Fibroblast of lung (primary cell): ENCODE measurements around the gene PLA2G4B. TPM values are rescaled to one million over a fixed set of nuclear protein-coding genes. Genes with fewer than 3 reads are reported as not detected.

Experiments used
- DNase-seq, 2 donors: peaks; one replicate each; pipeline versions ENCODE4 v3.0.0 to v3.0.0-alpha.2; 2010; ENCODE audit warnings: low read depth in 2 of 2
- H2AFZ ChIP-seq: 2 replicates; pipeline ENCODE4 v1.5.1; 2012; ENCODE audit warnings: low read length, control low read depth, inconsistent platforms
- H3K27ac ChIP-seq: 2 replicates; pipeline ENCODE4 v1.5.1; 2011; ENCODE audit warnings: low read length, control low read depth; ENCODE audit not compliant: insufficient read depth
- H3K27me3 ChIP-seq: 2 replicates; pipeline ENCODE4 v1.5.1; 2011; ENCODE audit warnings: mild to moderate bottlenecking, low read length; ENCODE audit not compliant: control insufficient read depth, insufficient read depth
- H3K36me3 ChIP-seq: 2 replicates; pipeline ENCODE4 v1.5.1; 2011; ENCODE audit warnings: low read length; ENCODE audit not compliant: control insufficient read depth, insufficient read depth
- H3K4me1 ChIP-seq: 2 replicates; pipeline ENCODE4 v1.5.1; 2011; ENCODE audit warnings: low read length; ENCODE audit not compliant: control insufficient read depth, insufficient read depth; ENCODE audit errors: extremely low read depth
- H3K4me2 ChIP-seq: 2 replicates; pipeline ENCODE4 v1.5.1; 2011; ENCODE audit warnings: low read length, control low read depth; ENCODE audit not compliant: insufficient read depth; ENCODE audit errors: extremely low read depth
- H3K4me3 ChIP-seq, 4 experiments: fragments of 200-600 bp in 1 of 4; sonication (generic) in 1 of 4; replicated peaks in 1 of 4; 2 replicates each; pipeline ENCODE4 v1.5.1; 2011 to 2016; ENCODE audit warnings: low read length in 4 of 4, low read depth in 3 of 4, mild to moderate bottlenecking in 3 of 4, control low read depth in 2 of 4, inconsistent platforms in 1 of 4, mixed read lengths in 1 of 4; ENCODE audit not compliant: insufficient read depth in 1 of 4; ENCODE audit errors: control extremely low read depth in 1 of 4
- H3K79me2 ChIP-seq: 2 replicates; pipeline ENCODE4 v1.5.1; 2012; ENCODE audit warnings: mild to moderate bottlenecking, low read length, inconsistent platforms; ENCODE audit not compliant: control insufficient read depth, insufficient read depth
- H3K9ac ChIP-seq: 2 replicates; pipeline ENCODE4 v1.5.1; 2011; ENCODE audit warnings: mild to moderate bottlenecking, low read length, control low read depth; ENCODE audit not compliant: insufficient read depth
- H3K9me3 ChIP-seq: 2 replicates; pipeline ENCODE4 v1.5.1; 2012; ENCODE audit warnings: low read depth, low read length; ENCODE audit not compliant: control insufficient read depth, insufficient read depth
- H4K20me1 ChIP-seq: 2 replicates; pipeline ENCODE4 v1.5.1; 2011; ENCODE audit warnings: low read length; ENCODE audit not compliant: control insufficient read depth, insufficient read depth; ENCODE audit errors: extremely low read depth
- CTCF ChIP-seq, 2 donors: IDR thresholded peaks in 1 of 2; conservative IDR thresholded peaks in 1 of 2; 1 replicate in 1 of 2; 2 replicates in 1 of 2; pipeline ENCODE4 v1.5.1; 2011 to 2012; ENCODE audit warnings: low read length in 2 of 2, control low read depth in 1 of 2, inconsistent platforms in 1 of 2, low read depth in 1 of 2, mild to moderate bottlenecking in 1 of 2
- EZH2 ChIP-seq: IDR thresholded peaks from 2 replicates; pipeline ENCODE4 v1.5.1; 2012; ENCODE audit warnings: low read length, control low read depth, mild to moderate bottlenecking; ENCODE audit errors: missing control alignments
- polyA plus RNA-seq, 2 donors: library from polyadenylated mRNA; depleted of rRNA in 1 of 2; stranded (reverse) in 1 of 2; unstranded in 1 of 2; fragments of >200 nt; gene quantifications; 2 replicates each; pipeline ENCODE4 v1.2.1, GENCODE V29; 2011 to 2012; ENCODE audit warnings: missing spikeins in 1 of 2
- total RNA-seq: library from RNA; depleted of rRNA; stranded (reverse); fragments of >200 nt; gene quantifications from 2 replicates; pipeline ENCODE4 v1.2.1, GENCODE V29; 2014

Gene PLA2G4B
- total and polyA plus RNA-seq, 2 donors (not counting 1 experiment from before 2014, with no cell fraction given) = 0.99 to 1.2 TPM

GRCh38 chr15:41820791-41821423, 17.7 kb upstream of the PLA2G4B start:
- Histone ChIP-seq H3K9me3 (no peaks in the 10 kb centered on the region), H3K4me2 (no peak overlapping the region), H3K27me3 (no peaks in the 10 kb centered on the region), H3K4me1 (no peaks in the 10 kb centered on the region), H3K36me3 (peaks cover 30% of the 10 kb centered on the region), H3K27ac (no peak overlapping the region), H4K20me1 (no peaks in the 10 kb centered on the region), H2AFZ (no peak overlapping the region), H3K9ac (no peak overlapping the region), H3K79me2 (no peaks in the 10 kb centered on the region), H3K4me3 (no peak overlapping the region)
- TF ChIP-seq EZH2 (no peak), CTCF (conservative IDR thresholded peaks at IDR 0.05 in 1 of 2, IDR thresholded peaks at IDR 0.05 in 1 of 2; ENCODE audit: low read depth in 1 of 2, low read length in 2 of 2) (no peak)
- no peak for DNase-seq

GRCh38 chr15:41821831-41822230, 16.8 kb upstream of the PLA2G4B start:
- no peak overlapping the region for H3K9ac ChIP-seq
- no peak for TF ChIP-seq CTCF (conservative IDR thresholded peaks at IDR 0.05 in 1 of 2, IDR thresholded peaks at IDR 0.05 in 1 of 2; ENCODE audit: low read depth in 1 of 2, low read length in 2 of 2)
- no peak for TF ChIP-seq EZH2
- no peak for DNase-seq
- H2AFZ ChIP-seq = no peak overlapping the region
- no peak overlapping the region for H3K4me2 ChIP-seq
- no peaks in the 10 kb centered on the region for H3K79me2 ChIP-seq
- H3K27me3 ChIP-seq = no peaks in the 10 kb centered on the region
- H4K20me1 ChIP-seq = no peaks in the 10 kb centered on the region
- peaks cover 30% of the 10 kb centered on the region for H3K36me3 ChIP-seq
- H3K4me3 ChIP-seq = no peak overlapping the region
- H3K4me1 ChIP-seq = no peaks in the 10 kb centered on the region
- no peaks in the 10 kb centered on the region for H3K9me3 ChIP-seq
- H3K27ac ChIP-seq = no peak overlapping the region

GRCh38 chr15:41822471-41822870, 16.2 kb upstream of the PLA2G4B start:
- no peaks in the 10 kb centered on the region for H3K79me2 ChIP-seq
- H3K4me1 ChIP-seq = no peaks in the 10 kb centered on the region
- no peak for DNase-seq
- H3K9me3 ChIP-seq = no peaks in the 10 kb centered on the region
- H3K4me3 ChIP-seq = no peak overlapping the region
- peaks cover 27% of the 10 kb centered on the region for H3K36me3 ChIP-seq
- H2AFZ ChIP-seq = no peak overlapping the region
- no peak overlapping the region for H3K27ac ChIP-seq
- no peaks in the 10 kb centered on the region for H3K27me3 ChIP-seq
- no peak overlapping the region for H3K9ac ChIP-seq
- no peaks in the 10 kb centered on the region for H4K20me1 ChIP-seq
- TF ChIP-seq CTCF (conservative IDR thresholded peaks at IDR 0.05 in 1 of 2, IDR thresholded peaks at IDR 0.05 in 1 of 2; ENCODE audit: low read depth in 1 of 2, low read length in 2 of 2) (no peak), EZH2 (no peak)
- H3K4me2 ChIP-seq = no peak overlapping the region
